Cardiac muscle cell (in vitro differentiated cells and primary cell): ENCODE results near the gene SLC2A9. TPM values are rescaled to one million over a fixed set of nuclear protein-coding genes. Genes with fewer than 3 reads are reported as not detected.

Source experiments
- DNase-seq, 2 donors: peaks; one replicate each; pipeline versions ENCODE4 v3.0.0 to v3.0.0-alpha.2; 2010 to 2017; ENCODE audit warnings: low read depth in 1 of 2, low spot score in 1 of 2
- H3K27ac ChIP-seq: fragments of 200-600 bp; sonication (generic); 2 replicates; pipeline ENCODE4 v1.5.1; 2016
- H3K27me3 ChIP-seq: fragments of 200-600 bp; sonication (generic); 2 replicates; pipeline ENCODE4 v1.6.0; 2016; ENCODE audit warnings: control low read depth
- H3K36me3 ChIP-seq: fragments of 200-600 bp; sonication (generic); 2 replicates; pipeline ENCODE4 v1.5.1; 2016; ENCODE audit warnings: control low read depth
- H3K4me1 ChIP-seq: fragments of 200-600 bp; sonication (generic); 2 replicates; pipeline ENCODE4 v1.8.1; 2017; ENCODE audit warnings: low read depth, mild to moderate bottlenecking, mixed run types
- H3K4me3 ChIP-seq: fragments of 200-600 bp; sonication (generic); 2 replicates; pipeline ENCODE4 v1.5.1; 2016; ENCODE audit warnings: mild to moderate bottlenecking
- H3K9me3 ChIP-seq: fragments of 200-600 bp; sonication (generic); 2 replicates; pipeline ENCODE4 v1.5.1; 2017; ENCODE audit warnings: low read depth, mild to moderate bottlenecking, control low read depth
- polyA plus RNA-seq: library from polyadenylated mRNA; unstranded; fragments of >200 nt; fragmentation: Nextera tagmentation; extraction: Ambion mirVana; gene quantifications from 2 replicates; pipeline ENCODE4 v1.2.1, GENCODE V29; 2016
- total RNA-seq: library from RNA; depleted of rRNA; stranded (reverse); fragments of >200 nt; gene quantifications from 2 replicates; pipeline ENCODE4 v1.2.3, GENCODE V29; 2016
- TF ChIP-seq, protein P1 (sequence below): IDR thresholded peaks from 2 replicates; pipeline ENCODE4 v1.5.1; 2012; ENCODE audit warnings: low read depth, mild to moderate bottlenecking, low read length

Gene SLC2A9
- total and polyA plus RNA-seq, 2 experiments from 2014 or later = 0.42 to 1.1 TPM

DNA sequence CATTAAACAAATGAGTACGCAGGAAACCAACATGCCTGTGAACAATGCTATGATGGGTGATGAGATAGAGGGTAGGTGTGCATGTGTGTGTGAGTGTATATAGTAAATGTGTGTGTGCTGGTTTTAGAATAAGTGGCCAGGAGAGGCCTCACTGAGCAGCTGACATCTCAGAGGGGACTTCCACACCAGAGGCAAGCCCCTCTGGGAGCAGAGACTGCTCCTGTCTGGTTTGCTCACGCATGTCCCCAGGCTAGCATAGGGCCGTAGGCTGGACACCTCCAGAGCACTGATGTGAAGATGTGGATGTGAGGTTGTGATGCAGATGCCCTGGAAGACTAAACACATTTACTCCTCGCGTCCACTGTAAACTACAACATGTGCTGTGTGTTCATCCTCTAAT lies 135.3 kb downstream of the SLC2A9 start:
- TF ChIP-seq, protein P1, sequence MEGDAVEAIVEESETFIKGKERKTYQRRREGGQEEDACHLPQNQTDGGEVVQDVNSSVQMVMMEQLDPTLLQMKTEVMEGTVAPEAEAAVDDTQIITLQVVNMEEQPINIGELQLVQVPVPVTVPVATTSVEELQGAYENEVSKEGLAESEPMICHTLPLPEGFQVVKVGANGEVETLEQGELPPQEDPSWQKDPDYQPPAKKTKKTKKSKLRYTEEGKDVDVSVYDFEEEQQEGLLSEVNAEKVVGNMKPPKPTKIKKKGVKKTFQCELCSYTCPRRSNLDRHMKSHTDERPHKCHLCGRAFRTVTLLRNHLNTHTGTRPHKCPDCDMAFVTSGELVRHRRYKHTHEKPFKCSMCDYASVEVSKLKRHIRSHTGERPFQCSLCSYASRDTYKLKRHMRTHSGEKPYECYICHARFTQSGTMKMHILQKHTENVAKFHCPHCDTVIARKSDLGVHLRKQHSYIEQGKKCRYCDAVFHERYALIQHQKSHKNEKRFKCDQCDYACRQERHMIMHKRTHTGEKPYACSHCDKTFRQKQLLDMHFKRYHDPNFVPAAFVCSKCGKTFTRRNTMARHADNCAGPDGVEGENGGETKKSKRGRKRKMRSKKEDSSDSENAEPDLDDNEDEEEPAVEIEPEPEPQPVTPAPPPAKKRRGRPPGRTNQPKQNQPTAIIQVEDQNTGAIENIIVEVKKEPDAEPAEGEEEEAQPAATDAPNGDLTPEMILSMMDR = no peak
- Histone ChIP-seq H3K27ac (no peak overlapping the region), H3K9me3 (no peaks in the 10 kb centered on the region), H3K27me3 (no peaks in the 10 kb centered on the region), H3K4me1 (no peaks in the 10 kb centered on the region), H3K4me3 (no peak overlapping the region), H3K36me3 (no peaks in the 10 kb centered on the region)
- no peak for DNase-seq

DNA sequence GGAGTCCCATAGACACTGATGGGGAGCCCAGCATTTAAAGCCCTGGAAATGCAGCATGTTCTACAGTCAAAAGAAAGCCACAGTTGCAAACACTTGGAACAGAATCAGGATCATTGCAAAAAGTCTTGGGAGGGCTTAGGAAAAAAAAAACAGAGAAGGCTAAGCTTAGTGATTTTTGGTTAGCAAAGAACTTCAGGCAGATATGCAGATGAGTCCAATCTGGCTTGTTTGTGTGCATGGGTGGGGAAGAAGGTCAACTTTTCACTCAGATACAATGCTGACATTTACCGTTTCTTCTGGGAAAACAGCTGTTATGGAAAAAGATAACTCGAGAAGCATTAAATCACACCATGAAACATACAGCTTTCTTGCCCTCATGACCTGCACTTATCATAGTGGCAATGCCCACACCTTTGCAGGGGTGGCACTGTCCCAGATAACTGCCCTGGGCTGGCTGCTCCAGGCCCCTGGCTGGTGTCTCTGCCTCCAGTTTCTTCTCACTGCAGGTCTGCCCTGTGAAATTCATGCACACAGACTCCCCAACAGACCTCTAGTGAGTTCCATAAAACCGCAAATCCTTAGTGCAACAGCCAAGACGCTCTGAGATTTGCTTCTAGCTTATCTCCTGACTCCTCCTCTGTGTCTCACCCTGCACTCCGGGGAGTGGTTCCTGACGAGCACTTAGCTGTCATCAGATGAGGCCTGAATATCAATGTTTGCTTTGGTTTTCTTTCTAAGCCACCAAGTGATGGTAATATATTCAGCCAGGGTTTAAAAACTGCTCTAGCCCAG lies 140.7 kb downstream of the SLC2A9 start:
- H3K9me3 ChIP-seq = no peaks in the 10 kb centered on the region
- H3K4me3 ChIP-seq = no peak overlapping the region
- H3K4me1 ChIP-seq = no peaks in the 10 kb centered on the region
- DNase-seq = peak in 1 of 2 donors; percentile 84
- TF ChIP-seq, protein P1 = no peak
- H3K36me3 ChIP-seq = no peaks in the 10 kb centered on the region
- no peak overlapping the region for H3K27ac ChIP-seq
- no peaks in the 10 kb centered on the region for H3K27me3 ChIP-seq

DNA sequence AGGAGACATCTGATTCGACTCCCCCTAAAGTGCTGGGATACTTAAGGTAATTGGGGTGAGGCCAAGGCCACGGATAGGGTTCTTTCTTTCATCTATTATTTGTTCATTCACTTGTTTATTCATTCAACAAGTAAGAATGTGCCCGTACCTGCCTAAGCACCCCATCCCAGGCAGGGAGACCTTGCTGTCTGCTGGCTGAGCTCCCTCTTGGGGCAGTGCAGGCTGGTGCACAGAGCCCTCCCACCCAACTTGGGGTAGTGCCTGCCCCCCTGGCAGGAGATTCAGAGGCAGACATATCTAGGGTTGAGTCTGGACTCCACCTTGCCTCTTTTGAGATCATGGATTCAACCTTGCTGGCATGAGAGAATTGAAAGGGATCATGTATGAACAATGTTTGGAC lies 144.2 kb downstream of the SLC2A9 start:
- H3K9me3 ChIP-seq = no peaks in the 10 kb centered on the region
- no peaks in the 10 kb centered on the region for H3K27me3 ChIP-seq
- no peaks in the 10 kb centered on the region for H3K36me3 ChIP-seq
- H3K27ac ChIP-seq = no peak overlapping the region
- no peaks in the 10 kb centered on the region for H3K4me1 ChIP-seq
- TF ChIP-seq, protein P1 = no peak
- DNase-seq = no peak
- no peak overlapping the region for H3K4me3 ChIP-seq

DNA sequence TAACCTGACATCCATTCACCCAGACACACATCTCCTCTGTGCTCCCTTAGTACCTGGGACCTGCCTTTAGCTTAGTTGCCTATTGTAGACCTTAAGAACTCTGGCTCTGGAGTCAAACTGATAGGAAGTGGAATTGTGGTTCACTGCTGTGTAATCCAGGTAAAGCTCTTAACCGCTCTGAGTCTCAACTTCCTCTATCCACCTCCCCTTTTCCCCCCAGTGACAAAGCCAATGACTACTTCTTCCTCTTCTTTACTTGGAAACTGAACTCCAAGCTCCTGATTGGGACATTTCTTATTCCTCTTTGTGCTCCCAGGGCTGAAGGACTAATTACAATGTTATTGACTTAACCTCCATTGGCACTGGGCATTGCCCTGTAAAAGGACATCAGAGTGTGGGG lies 145.8 kb downstream of the SLC2A9 start:
- Histone ChIP-seq H3K4me1 (no peaks in the 10 kb centered on the region), H3K27ac (no peak overlapping the region), H3K4me3 (no peak overlapping the region), H3K27me3 (no peaks in the 10 kb centered on the region), H3K36me3 (no peaks in the 10 kb centered on the region), H3K9me3 (no peaks in the 10 kb centered on the region)
- TF ChIP-seq, protein P1 = no peak
- no peak for DNase-seq

DNA sequence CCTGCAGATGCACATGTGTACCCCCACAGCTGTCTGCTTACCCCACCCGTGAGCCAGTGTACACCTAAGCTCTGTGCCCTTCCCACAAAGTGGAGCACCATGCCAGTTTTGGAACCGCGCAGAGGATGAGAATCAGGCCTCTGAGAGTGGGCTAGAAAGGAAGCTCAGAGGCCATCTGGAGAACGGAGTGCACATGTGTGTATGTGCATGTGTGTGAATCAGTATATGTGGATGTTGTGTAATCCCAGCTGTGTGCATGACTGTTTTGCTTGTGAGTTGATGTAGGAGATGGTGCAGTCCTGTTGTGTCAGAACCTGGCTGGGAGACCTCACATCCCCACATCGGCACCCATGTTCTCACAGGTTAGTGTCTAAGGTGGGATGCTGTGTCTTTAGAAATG lies 146.9 kb downstream of the SLC2A9 start:
- Histone ChIP-seq H3K36me3 (no peaks in the 10 kb centered on the region), H3K27me3 (no peaks in the 10 kb centered on the region), H3K4me3 (no peak overlapping the region), H3K4me1 (no peaks in the 10 kb centered on the region), H3K27ac (no peak overlapping the region), H3K9me3 (no peaks in the 10 kb centered on the region)
- no peak for DNase-seq
- TF ChIP-seq, protein P1 = no peak
